ENCODE data around the gene DDI2.

DDI2 gene

GRCh38 chr1:15669074-15669473 lies 51.8 kb downstream of the DDI2 start:
- no peak overlapping the region for H3K27ac Mint-ChIP-seq
- ATAC-seq (replicated peaks) (no peak), DNase-seq (no peak)
- H3K4me1 Mint-ChIP-seq, result peaks cover 16 to 22% of the 10 kb centered on the region in 2 donors
- no peaks in the 10 kb centered on the region for H3K9me3 Mint-ChIP-seq
- H3K4me3 Mint-ChIP-seq, result no peak overlapping the region
- peaks cover 17 to 18% of the 10 kb centered on the region in 2 donors for H3K36me3 Mint-ChIP-seq
- no peaks in the 10 kb centered on the region for H3K27me3 Mint-ChIP-seq

DNA sequence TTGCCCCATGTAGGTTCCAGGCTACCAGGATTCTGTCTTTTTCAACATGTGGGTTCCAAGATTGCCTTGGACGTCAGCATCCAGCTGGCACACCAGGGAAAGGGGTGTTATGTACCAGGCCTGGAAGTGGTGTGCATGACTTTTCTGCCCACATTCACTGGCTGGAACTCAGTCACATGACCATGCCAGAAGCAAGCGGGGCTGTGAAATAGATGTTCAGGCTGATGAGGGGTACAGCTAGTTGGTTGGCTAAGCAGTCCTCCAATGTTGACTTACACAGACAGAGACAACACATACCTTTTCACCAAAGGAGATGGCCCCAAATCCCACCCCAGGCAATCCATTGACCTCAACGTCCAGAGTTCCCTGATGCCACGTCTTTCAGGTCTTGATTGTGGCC lies 52.6 kb downstream of the DDI2 start:
- Mint-ChIP-seq H3K4me1 (peaks cover 16 to 22% of the 10 kb centered on the region in 2 donors), H3K4me3 (no peak overlapping the region), H3K9me3 (no peaks in the 10 kb centered on the region), H3K27ac (peak overlapping the region; percentile 44), H3K36me3 (peaks cover 16 to 17% of the 10 kb centered on the region in 2 donors), H3K27me3 (no peaks in the 10 kb centered on the region)
- DNase-seq, result no peak
- ATAC-seq (replicated peaks), result no peak

DNA sequence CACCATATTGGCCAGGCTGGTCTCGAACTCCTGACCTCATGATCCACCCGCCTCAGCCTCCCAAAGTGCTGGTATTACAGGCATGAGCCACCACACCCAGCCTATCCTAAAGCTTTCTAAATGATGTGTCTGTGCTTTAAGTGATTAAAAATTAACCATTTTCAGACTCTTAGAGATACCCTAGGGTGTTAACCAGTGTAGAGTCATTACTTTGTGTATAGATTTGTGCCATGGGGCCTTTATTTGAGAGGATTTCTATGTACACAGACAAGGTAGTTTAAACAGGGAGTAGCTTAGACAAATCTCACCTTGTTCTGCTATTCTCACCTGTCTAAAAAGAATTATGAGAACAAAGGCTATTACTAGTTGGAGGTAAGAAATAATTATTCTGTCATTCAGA lies 54.2 kb downstream of the DDI2 start:
- ATAC-seq (replicated peaks), result peak in 1 of 2 donors; percentile 22
- Mint-ChIP-seq H3K9me3 (no peaks in the 10 kb centered on the region), H3K4me1 (peaks cover 10 to 22% of the 10 kb centered on the region in 2 donors), H3K27ac (no peak overlapping the region), H3K4me3 (no peak overlapping the region), H3K36me3 (peaks cover 12% of the 10 kb centered on the region in 2 donors), H3K27me3 (no peaks in the 10 kb centered on the region)
- no peak for DNase-seq

GRCh38 chr1:15674386-15675159 lies 57.3 kb downstream of the DDI2 start:
- H3K36me3 Mint-ChIP-seq, result peaks cover 0 to 4% of the 10 kb centered on the region in 2 donors
- DNase-seq (no peak), ATAC-seq (replicated peaks) (no peak)
- H3K27ac Mint-ChIP-seq, result no peak overlapping the region
- H3K4me1 Mint-ChIP-seq, result peaks cover 14 to 32% of the 10 kb centered on the region in 2 donors
- H3K4me3 Mint-ChIP-seq, result no peak overlapping the region
- H3K27me3 Mint-ChIP-seq, result no peaks in the 10 kb centered on the region
- H3K9me3 Mint-ChIP-seq, result peaks cover 0 to 2% of the 10 kb centered on the region in 2 donors

- H3K4me3 Mint-ChIP-seq, result no peak overlapping the region
- peaks cover 17 to 31% of the 10 kb centered on the region in 2 donors for H3K4me1 Mint-ChIP-seq
- H3K36me3 Mint-ChIP-seq, result peaks cover 0 to 4% of the 10 kb centered on the region in 2 donors
- H3K27me3 Mint-ChIP-seq, result no peaks in the 10 kb centered on the region
- H3K9me3 Mint-ChIP-seq, result peaks cover 0 to 2% of the 10 kb centered on the region in 2 donors
- ATAC-seq (replicated peaks) (no peak), DNase-seq (no peak)
- no peak overlapping the region for H3K27ac Mint-ChIP-seq
These were observed 58.8 kb downstream of the DDI2 start for GRCh38 chr1:15676010-15676409.

GRCh38 chr1:15676688-15677661 lies 59.7 kb downstream of the DDI2 start:
- Mint-ChIP-seq H3K4me1 (peaks cover 22 to 35% of the 10 kb centered on the region in 2 donors), H3K27me3 (no peaks in the 10 kb centered on the region), H3K27ac (no peak overlapping the region), H3K9me3 (peaks cover 0 to 2% of the 10 kb centered on the region in 2 donors), H3K36me3 (peaks cover 0 to 4% of the 10 kb centered on the region in 2 donors), H3K4me3 (no peak overlapping the region)
- DNase-seq (no peak), ATAC-seq (replicated peaks) (no peak)

DNA sequence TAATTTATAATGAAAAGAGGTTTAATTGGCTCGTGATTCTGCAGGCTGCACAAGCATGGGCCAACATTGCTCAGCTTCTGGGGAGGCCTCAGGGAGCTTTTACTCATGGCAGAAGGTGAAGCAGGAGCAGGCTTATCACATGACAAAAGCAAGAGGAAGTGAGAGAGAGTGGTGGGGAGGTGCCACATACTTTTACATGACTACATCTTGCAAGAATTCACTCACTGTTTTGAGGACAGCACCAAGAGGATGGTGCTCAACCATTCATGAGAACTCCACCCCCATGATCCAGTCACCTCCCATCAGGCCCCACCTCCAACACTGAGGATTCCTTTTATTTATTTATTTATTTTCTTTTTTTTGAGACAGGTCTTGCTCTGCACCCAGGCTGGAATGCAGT lies 61.3 kb downstream of the DDI2 start:
- H3K4me3 Mint-ChIP-seq, result no peak overlapping the region
- DNase-seq, result peak; percentile 40
- peaks cover 31 to 49% of the 10 kb centered on the region in 2 donors for H3K4me1 Mint-ChIP-seq
- peak overlapping the region; percentile 37 for H3K27ac Mint-ChIP-seq
- H3K27me3 Mint-ChIP-seq, result no peaks in the 10 kb centered on the region
- H3K36me3 Mint-ChIP-seq, result peaks cover 0 to 4% of the 10 kb centered on the region in 2 donors
- H3K9me3 Mint-ChIP-seq, result peaks cover 0 to 2% of the 10 kb centered on the region in 2 donors
- peak; percentile 73 to 75 for ATAC-seq (replicated peaks)

DNA sequence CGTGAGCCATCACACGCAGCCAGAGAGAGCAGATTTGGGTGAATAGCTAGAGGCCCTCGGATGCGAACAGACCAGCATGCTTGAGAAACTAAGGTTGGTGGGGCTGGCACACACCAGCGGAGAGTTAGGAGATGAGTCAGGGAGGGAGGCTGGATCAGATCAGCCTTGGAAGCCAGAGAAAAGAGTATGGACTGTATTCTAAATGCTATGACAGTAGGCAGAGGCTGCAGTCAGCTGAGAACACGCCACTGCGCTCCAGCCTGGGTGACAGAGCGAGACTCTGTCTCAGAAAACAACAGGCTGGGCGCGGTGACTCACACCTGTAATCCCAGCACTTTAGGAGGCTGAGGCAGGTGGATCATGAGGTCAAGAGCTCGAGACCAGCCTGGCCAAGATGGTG lies 62.9 kb downstream of the DDI2 start:
- ATAC-seq (replicated peaks) (no peak), DNase-seq (no peak)
- peak overlapping the region; percentile 43 for H3K27ac Mint-ChIP-seq

GRCh38 chr1:15680561-15681348 lies 63.5 kb downstream of the DDI2 start:
- Mint-ChIP-seq H3K4me1 (peaks cover 35 to 63% of the 10 kb centered on the region in 2 donors), H3K4me3 (peak overlapping the region in 1 of 2 donors; percentile 6), H3K9me3 (peaks cover 0 to 2% of the 10 kb centered on the region in 2 donors), H3K27ac (peak overlapping the region; percentile 93), H3K27me3 (no peaks in the 10 kb centered on the region), H3K36me3 (peaks cover 0 to 4% of the 10 kb centered on the region in 2 donors)
- DNase-seq (no peak), ATAC-seq (replicated peaks) (peak; percentile 30 to 45)

More for the DNA sequence above, 62.9 kb downstream of the DDI2 start:
- peaks cover 0 to 4% of the 10 kb centered on the region in 2 donors for H3K36me3 Mint-ChIP-seq
- no peak overlapping the region for H3K4me3 Mint-ChIP-seq
- H3K4me1 Mint-ChIP-seq, result peaks cover 33 to 57% of the 10 kb centered on the region in 2 donors
- peaks cover 0 to 2% of the 10 kb centered on the region in 2 donors for H3K9me3 Mint-ChIP-seq
- no peaks in the 10 kb centered on the region for H3K27me3 Mint-ChIP-seq

GRCh38 chr1:15681349-15682292 lies 64.4 kb downstream of the DDI2 start:
- peaks cover 0 to 2% of the 10 kb centered on the region in 2 donors for H3K9me3 Mint-ChIP-seq
- DNase-seq, result peak; percentile 60
- peak overlapping the region; percentile 79 to 86 for H3K4me3 Mint-ChIP-seq
- peaks cover 0 to 3% of the 10 kb centered on the region in 2 donors for H3K36me3 Mint-ChIP-seq
- peaks cover 38 to 67% of the 10 kb centered on the region in 2 donors for H3K4me1 Mint-ChIP-seq
- no peaks in the 10 kb centered on the region for H3K27me3 Mint-ChIP-seq
- ATAC-seq (replicated peaks), result peak; percentile 71 to 73
- peak overlapping the region; percentile 93 for H3K27ac Mint-ChIP-seq

DNA sequence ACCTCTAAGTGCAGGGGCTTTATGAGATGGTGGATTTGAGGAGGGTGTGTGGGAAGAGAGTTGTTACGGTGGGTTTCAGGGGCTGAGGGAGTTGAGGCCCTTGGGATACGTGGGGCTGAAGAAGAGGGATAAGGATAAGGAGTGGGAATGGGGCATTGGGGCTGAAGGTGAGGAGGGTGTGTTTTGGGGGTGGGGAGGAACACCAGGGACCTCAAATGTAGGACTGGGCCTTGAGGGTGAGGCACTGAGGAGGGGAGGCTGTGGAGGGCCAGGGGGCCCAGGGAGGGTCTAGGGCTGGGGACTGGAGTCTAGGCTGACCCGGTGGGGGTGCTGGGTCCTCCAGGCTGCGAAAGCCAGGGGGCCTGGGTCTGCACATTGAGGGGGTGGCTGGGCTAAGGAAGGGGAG lies 65.7 kb downstream of the DDI2 start:
- ATAC-seq (replicated peaks), result no peak
- H3K4me3 Mint-ChIP-seq, result peak overlapping the region; percentile 79 to 86
- peaks cover 42 to 81% of the 10 kb centered on the region in 2 donors for H3K4me1 Mint-ChIP-seq
- DNase-seq, result no peak
- H3K36me3 Mint-ChIP-seq, result peaks cover 4 to 5% of the 10 kb centered on the region in 2 donors
- no peaks in the 10 kb centered on the region for H3K27me3 Mint-ChIP-seq
- H3K27ac Mint-ChIP-seq, result peak overlapping the region; percentile 93
- peaks cover 0 to 3% of the 10 kb centered on the region in 2 donors for H3K9me3 Mint-ChIP-seq

DNA sequence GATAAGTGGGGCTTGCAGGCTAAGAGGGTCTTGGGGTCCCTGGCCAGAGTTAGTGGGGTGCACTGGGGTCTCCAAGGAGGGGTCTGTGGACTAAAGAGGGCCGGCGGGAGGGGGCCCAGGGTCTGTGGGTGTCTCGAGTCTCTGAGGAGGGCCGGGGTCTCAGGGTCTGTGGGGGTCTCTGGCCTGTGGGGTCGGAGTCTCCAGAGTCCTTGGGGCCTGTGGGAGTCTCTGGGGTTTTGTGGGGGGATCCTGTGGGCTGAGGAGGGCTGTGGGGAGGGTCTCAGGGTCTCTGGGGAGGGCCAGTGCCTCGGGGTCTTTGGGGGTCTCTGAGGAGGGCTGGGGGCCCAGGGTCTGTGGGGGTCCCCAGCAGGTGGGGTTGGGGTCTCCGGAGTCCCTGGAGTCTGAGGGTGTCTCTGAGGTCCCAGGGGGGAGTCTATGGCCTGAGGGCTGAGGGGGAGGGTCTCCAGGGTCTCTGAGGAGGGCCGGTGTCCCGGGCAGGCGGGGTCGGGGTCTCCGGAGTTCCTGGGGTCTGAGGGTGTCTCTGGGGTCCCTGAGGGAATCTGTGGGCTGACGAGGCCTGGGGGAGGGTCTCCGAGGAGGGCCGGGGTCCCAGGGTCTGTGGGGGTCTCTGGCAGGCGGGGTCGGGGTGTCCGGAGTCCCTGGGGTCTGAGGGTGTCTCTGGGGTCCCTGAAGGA lies 66.2 kb downstream of the DDI2 start:
- H3K27ac Mint-ChIP-seq, result peak overlapping the region; percentile 93
- H3K36me3 Mint-ChIP-seq, result peaks cover 7 to 8% of the 10 kb centered on the region in 2 donors
- ATAC-seq (replicated peaks) (no peak), DNase-seq (no peak)
- H3K9me3 Mint-ChIP-seq, result peaks cover 0 to 2% of the 10 kb centered on the region in 2 donors
- peaks cover 42 to 80% of the 10 kb centered on the region in 2 donors for H3K4me1 Mint-ChIP-seq
- H3K27me3 Mint-ChIP-seq, result no peaks in the 10 kb centered on the region
- H3K4me3 Mint-ChIP-seq, result peak overlapping the region; percentile 79 to 86

Data from stimulated activated naive B cell treated with anti-CD40 and anti-IgM and Interleukin-4, amounts not matched to agents 10 μg/mL and 1 μg/mL and 100 μg/mL, for 72 hours (primary cell).